Pancreas (tissue), 10 donors: ENCODE data around the gene MRPL18. TPM values are rescaled to one million over a fixed set of nuclear protein-coding genes. Genes with fewer than 3 reads are reported as not detected.
A peak's percentile ranks its signal among the peaks of the same experiment; 100 is the strongest.

Experiments used
- ATAC-seq, 4 donors: fragments of 200-7000 bp; cut with Tn5 transposase; one replicate each; pipeline versions ENCODE4 v1.8.0 to v1.9.1; 2020; ENCODE audit warnings: mild to moderate bottlenecking in 4 of 4, moderate library complexity in 4 of 4
- DNase-seq, 6 donors: peaks; one replicate each; pipeline ENCODE4 v3.0.0-alpha.2; 2020
- FAIRE-seq: peaks from 2 replicates; lab custom pipeline; 2012; peaks lifted over from hg19 to GRCh38; lab: Jason Lieb, UNC
- H3K27ac ChIP-seq, 4 donors: fragments of 200-600 bp; sonication (generic); 1 replicate in 3 of 4; 2 replicates in 1 of 4; pipeline versions ENCODE4 v1.5.0 to v1.8.0; 2020
- H3K27me3 ChIP-seq, 4 donors: fragments of 200-600 bp; one replicate each; pipeline ENCODE4 v1.8.0; 2021
- H3K36me3 ChIP-seq, 3 donors: fragments of 200-600 bp; sonication (generic) in 1 of 3; one replicate each; pipeline versions ENCODE4 v1.5.0 to v1.8.0; 2020 to 2021
- H3K4me1 ChIP-seq, 3 donors: fragments of 200-600 bp; one replicate each; pipeline ENCODE4 v1.8.0; 2021
- H3K4me3 ChIP-seq, 4 donors: fragments of 200-600 bp; sonication (generic) in 2 of 4; one replicate each; pipeline versions ENCODE4 v1.5.0 to v1.8.0; 2020 to 2021
- H3K9me3 ChIP-seq, 4 donors: fragments of 200-600 bp; one replicate each; pipeline ENCODE4 v1.8.0; 2021
- CTCF ChIP-seq, 4 donors: fragments of 200-600 bp; sonication (generic) in 3 of 4; IDR thresholded peaks; one replicate each; pipeline versions ENCODE4 v1.5.0 to v1.8.0; 2021; ENCODE audit warnings: antibody characterized with exemption in 4 of 4
- whole genome bisulfite sequencing, 2 donors: extraction: QIAGEN DNeasy Blood & Tissue Kit; methylation state at CpG; one replicate each; pipeline ENCODE4 v1.1.7; 2013; 5-methylcytosine and 5-hydroxymethylcytosine counted together
- intact Hi-C, 3 donors: fragments of 100-400 bp; cut with DNase I; formaldehyde crosslinking; loops; one replicate each; pipeline versions ENCODE4 v1.11.1 to v1.14.2; 2022
- polyA plus RNA-seq, 2 donors: library from polyadenylated mRNA; stranded (reverse); fragments of 200-250 nt; gene quantifications; one replicate each; pipeline ENCODE4 v1.2.3, GENCODE V29; 2013
- total RNA-seq, 6 donors: library from RNA; stranded (reverse); fragmentation: NEBNext Ultra II Directional in 4 of 6; extraction: Animal tissue kit (Norgen Biotek cat#: 25700) in 4 of 6; gene quantifications; one replicate each; pipeline versions ENCODE4 v1.2.1 to v1.2.4, GENCODE V29; 2021 to 2023
- donor health status: healthy with polysubstance abuse.
- donor health status: DM: no; HTN: no; CAD: no; lungs with moderate emphysema.
- donor health status: DM: no; HTN: no; CAD: no.
- donor health status: control.
- donor health status: control.
- donor health status: Bipolar disorder and iron deficiency.
- donor health status: DM: yes; HTN: yes; CAD: no.
- donor health status: DM: no; HTN: no; CAD: no.
- donor health status: DM: no; HTN: no; CAD: no.
- donor health status: DM: yes; HTN: yes; CAD: no.

Gene MRPL18
- total and polyA plus RNA-seq, 8 donors: 19.3 to 47.9 (median 27.1) TPM

- TF ChIP-seq CTCF (IDR thresholded peaks at IDR 0.05): no peak
- ATAC-seq: no peak
- WGBS, 2 donors: 89 to 93% methylated on average over 5 of the region's 5 CpGs
Measured at GRCh38 chr6:159833997-159834603, 43.8 kb downstream of the MRPL18 start.

GRCh38 chr6:159836718-159837490 is 46.6 kb downstream of the MRPL18 start:
- 78 to 87% methylated on average over 29 of the region's 29 CpGs for WGBS, 2 donors
- DNase-seq (no peak), ATAC-seq (peak in 2 of 4 donors; percentile 17 to 25), FAIRE-seq (no peak)
- intact Hi-C loops: no loop called here
- H3K27me3 ChIP-seq: no peaks in the 10 kb centered on the region
- no peak overlapping the region for H3K27ac ChIP-seq
- H3K4me3 ChIP-seq: no peak overlapping the region
- TF ChIP-seq CTCF (IDR thresholded peaks at IDR 0.05): no peak
- H3K36me3 ChIP-seq: no peaks in the 10 kb centered on the region
- no peaks in the 10 kb centered on the region for H3K4me1 ChIP-seq
- H3K9me3 ChIP-seq: no peaks in the 10 kb centered on the region

More at GRCh38 chr6:159833997-159834603, 43.8 kb downstream of the MRPL18 start:
- Histone ChIP-seq H3K27ac (no peak overlapping the region), H3K9me3 (no peaks in the 10 kb centered on the region), H3K4me1 (peaks cover 0 to 3% (median 0%) of the 10 kb centered on the region in 3 donors), H3K4me3 (no peak overlapping the region), H3K27me3 (no peaks in the 10 kb centered on the region), H3K36me3 (no peaks in the 10 kb centered on the region)
- DNase-seq: no peak
- intact Hi-C loops: no loop called here
- FAIRE-seq: no peak

- Histone ChIP-seq H3K36me3 (no peaks in the 10 kb centered on the region), H3K4me1 (no peaks in the 10 kb centered on the region), H3K9me3 (no peaks in the 10 kb centered on the region), H3K4me3 (no peak overlapping the region), H3K27me3 (no peaks in the 10 kb centered on the region), H3K27ac (no peak overlapping the region)
- TF ChIP-seq CTCF (IDR thresholded peaks at IDR 0.05): no peak
- ATAC-seq (no peak), DNase-seq (no peak), FAIRE-seq (no peak)
- intact Hi-C loops: no loop called here
- WGBS, 2 donors: 71 to 81% methylated on average over 8 of the region's 8 CpGs
Measured at GRCh38 chr6:159837511-159837910, 47.2 kb downstream of the MRPL18 start.

GRCh38 chr6:159838020-159838744 is 47.9 kb downstream of the MRPL18 start:
- no peak overlapping the region for H3K27ac ChIP-seq
- WGBS, 2 donors: 73 to 84% methylated on average over 7 of the region's 7 CpGs
- no peak for TF ChIP-seq CTCF (IDR thresholded peaks at IDR 0.05)
- H3K4me3 ChIP-seq: no peak overlapping the region
- FAIRE-seq (no peak), DNase-seq (no peak), ATAC-seq (no peak)
- H3K36me3 ChIP-seq: no peaks in the 10 kb centered on the region
- intact Hi-C loops: no loop called here
- H3K27me3 ChIP-seq: no peaks in the 10 kb centered on the region
- H3K4me1 ChIP-seq: no peaks in the 10 kb centered on the region
- H3K9me3 ChIP-seq: no peaks in the 10 kb centered on the region
